ENCODE measurements around the gene RAC2. TPM values are rescaled to one million over a fixed set of nuclear protein-coding genes. Genes with fewer than 3 reads are reported as not detected.

RAC2 gene
- total and polyA plus RNA-seq, 5 donors from 2014 or later = 537 to 1,162 (median 922) TPM

DNA sequence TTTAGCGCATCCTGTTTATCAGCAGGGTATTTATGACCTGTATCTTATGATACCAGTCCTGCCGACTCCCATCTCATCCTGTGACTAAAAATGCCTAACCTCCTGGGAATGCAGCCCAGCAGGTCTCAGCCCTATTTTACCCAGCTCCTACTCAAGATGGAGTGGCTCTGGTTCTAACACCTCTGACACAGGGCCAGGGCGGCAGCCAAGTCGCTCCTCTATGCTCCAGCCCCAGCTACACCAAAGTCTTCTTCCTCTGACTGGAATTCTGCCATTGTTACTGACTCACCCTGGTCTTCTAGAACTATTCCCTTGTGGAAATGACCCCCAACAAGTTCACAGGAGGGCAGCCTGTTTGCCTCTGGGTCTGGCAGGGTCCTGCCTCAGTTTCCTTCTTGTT lies 48.1 kb downstream of the RAC2 start:
- peaks cover 15 to 75% (median 40%) of the 10 kb centered on the region in 4 donors for H3K4me1 Mint-ChIP-seq

DNA sequence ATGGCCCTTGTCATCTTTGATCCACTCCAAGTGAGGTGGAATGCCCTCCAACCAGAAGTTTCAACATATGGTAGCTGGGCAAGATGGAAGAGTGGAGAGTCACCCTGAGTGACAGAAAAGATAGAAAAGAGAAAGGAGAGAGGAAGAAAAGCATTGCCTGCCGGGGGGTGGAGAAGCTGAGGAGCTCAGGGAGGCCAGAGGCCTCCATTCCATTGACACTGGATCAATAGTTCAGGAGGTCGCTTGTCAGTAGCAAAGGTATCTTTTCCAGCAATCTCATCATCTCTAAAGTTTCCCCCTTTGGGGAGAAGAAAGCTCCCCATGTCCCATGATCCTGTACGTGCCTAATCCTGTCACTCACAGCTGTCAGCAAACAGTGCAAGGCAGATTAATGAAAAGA lies 49.3 kb downstream of the RAC2 start:
- Histone ChIP-seq H3K9me3 (ENCODE audit: control insufficient read depth in 2 of 2, low read length in 2 of 2) (no peaks in the 10 kb centered on the region), H3K27ac (ENCODE audit: insufficient read depth, low read length, poor library complexity, severe bottlenecking) (peak overlapping the region; percentile 49), H3K27me3 (ENCODE audit: control insufficient read depth, insufficient read depth, low read length) (no peaks in the 10 kb centered on the region), H3K4me3 (ENCODE audit: low read depth, low read length) (no peak overlapping the region), H3K36me3 (ENCODE audit: control insufficient read depth, insufficient read depth, low read length) (no peaks in the 10 kb centered on the region), H3K4me1 (ENCODE audit: control insufficient read depth, insufficient read depth, low read length, poor library complexity, severe bottlenecking) (peaks cover 54% of the 10 kb centered on the region)
- Mint-ChIP-seq H3K9me3 (no peaks in the 10 kb centered on the region), H3K27me3 (peaks cover 4% of the 10 kb centered on the region), H3K27ac (peak overlapping the region; percentile 72 to 95 (median 90)), H3K4me3 (peak overlapping the region in 1 of 4 donors; percentile 47), H3K36me3 (no peaks in the 10 kb centered on the region), H3K4me1 (peaks cover 15 to 72% (median 40%) of the 10 kb centered on the region in 4 donors)
- ATAC-seq (ENCODE audit: low read depth in 2 of 2) (no peak), DNase-seq (no peak)

More for the DNA sequence above, 48.1 kb downstream of the RAC2 start:
- no peaks in the 10 kb centered on the region for H3K9me3 Mint-ChIP-seq
- Histone ChIP-seq H3K9me3 (ENCODE audit: control insufficient read depth in 2 of 2, low read length in 2 of 2) (no peaks in the 10 kb centered on the region), H3K4me1 (ENCODE audit: control insufficient read depth, insufficient read depth, low read length, poor library complexity, severe bottlenecking) (peaks cover 57% of the 10 kb centered on the region), H3K4me3 (ENCODE audit: low read depth, low read length) (no peak overlapping the region), H3K27ac (ENCODE audit: insufficient read depth, low read length, poor library complexity, severe bottlenecking) (no peak overlapping the region), H3K27me3 (ENCODE audit: control insufficient read depth, insufficient read depth, low read length) (no peaks in the 10 kb centered on the region), H3K36me3 (ENCODE audit: control insufficient read depth, insufficient read depth, low read length) (no peaks in the 10 kb centered on the region)
- H3K4me3 Mint-ChIP-seq = peak overlapping the region in 1 of 4 donors; percentile 70
- no peaks in the 10 kb centered on the region for H3K36me3 Mint-ChIP-seq
- DNase-seq = no peak
- H3K27me3 Mint-ChIP-seq = peaks cover 4% of the 10 kb centered on the region
- H3K27ac Mint-ChIP-seq = peak overlapping the region; percentile 38 to 90 (median 90)
- no peak for ATAC-seq (ENCODE audit: low read depth in 2 of 2)

DNA sequence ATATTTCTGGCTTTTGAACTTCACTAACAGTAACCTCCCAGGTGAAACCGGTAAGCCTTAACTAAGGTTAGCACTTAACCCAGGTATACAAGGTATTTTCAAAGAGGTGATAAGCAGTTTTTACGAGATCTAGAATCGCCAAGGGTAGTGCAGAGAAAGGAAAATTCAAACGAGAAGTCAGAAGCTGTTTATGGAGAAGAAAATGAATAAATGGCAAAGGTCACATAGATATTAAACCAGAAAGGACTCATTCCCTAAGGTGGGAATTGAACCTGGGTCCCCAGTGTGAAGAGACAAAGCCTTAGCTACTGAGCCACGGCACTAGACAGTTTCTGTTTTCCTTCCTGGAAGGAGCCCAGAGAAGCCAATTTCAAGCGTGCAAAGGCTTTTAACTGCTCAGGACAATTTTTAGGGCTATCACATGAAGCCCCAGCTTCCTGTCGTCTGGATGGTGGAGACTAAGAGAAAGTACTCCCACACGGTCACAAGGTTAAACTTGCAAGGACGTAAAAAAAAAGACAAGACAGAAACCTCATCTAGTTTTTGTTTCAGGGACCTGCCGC lies 50.4 kb downstream of the RAC2 start:
- Histone ChIP-seq H3K27me3 (ENCODE audit: control insufficient read depth, insufficient read depth, low read length) (no peaks in the 10 kb centered on the region), H3K9me3 (ENCODE audit: control insufficient read depth in 2 of 2, low read length in 2 of 2) (no peaks in the 10 kb centered on the region), H3K4me3 (ENCODE audit: low read depth, low read length) (peak overlapping the region; percentile 52), H3K27ac (ENCODE audit: insufficient read depth, low read length, poor library complexity, severe bottlenecking) (peak overlapping the region; percentile 74), H3K4me1 (ENCODE audit: control insufficient read depth, insufficient read depth, low read length, poor library complexity, severe bottlenecking) (peaks cover 53% of the 10 kb centered on the region), H3K36me3 (ENCODE audit: control insufficient read depth, insufficient read depth, low read length) (no peaks in the 10 kb centered on the region)
- Mint-ChIP-seq H3K9me3 (no peaks in the 10 kb centered on the region), H3K27ac (peak overlapping the region; percentile 90 to 98 (median 95)), H3K4me3 (peak overlapping the region; percentile 30 to 71 (median 64)), H3K36me3 (peaks cover 5% of the 10 kb centered on the region), H3K27me3 (peaks cover 4% of the 10 kb centered on the region), H3K4me1 (peaks cover 18 to 76% (median 46%) of the 10 kb centered on the region in 4 donors)
- DNase-seq = peak in 2 of 3 donors; percentile 52 to 81
- ATAC-seq (ENCODE audit: low read depth in 2 of 2) = peak; percentile 23 to 24

DNA sequence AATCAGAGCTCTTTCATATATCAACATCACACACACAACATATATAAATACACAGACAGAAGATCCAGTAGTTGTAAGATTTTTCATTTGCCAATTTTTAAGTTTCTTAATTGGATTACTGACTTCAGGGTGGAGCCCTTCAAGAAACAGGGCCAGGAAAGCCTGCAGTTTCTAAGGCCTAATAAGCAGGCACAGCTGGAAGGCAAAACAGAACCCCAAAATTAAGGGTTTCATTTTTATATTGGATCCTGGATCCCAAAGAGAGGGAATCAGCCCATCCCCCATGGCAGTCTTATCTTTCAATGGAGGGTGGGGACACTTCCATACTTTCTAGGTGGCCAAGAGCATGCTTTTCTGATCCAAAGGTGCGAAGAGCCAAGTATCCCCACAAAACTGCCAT lies 51.3 kb downstream of the RAC2 start:
- Histone ChIP-seq H3K36me3 (ENCODE audit: control insufficient read depth, insufficient read depth, low read length) (no peaks in the 10 kb centered on the region), H3K4me3 (ENCODE audit: low read depth, low read length) (no peak overlapping the region), H3K4me1 (ENCODE audit: control insufficient read depth, insufficient read depth, low read length, poor library complexity, severe bottlenecking) (peaks cover 53% of the 10 kb centered on the region), H3K27me3 (ENCODE audit: control insufficient read depth, insufficient read depth, low read length) (no peaks in the 10 kb centered on the region), H3K9me3 (ENCODE audit: control insufficient read depth in 2 of 2, low read length in 2 of 2) (no peaks in the 10 kb centered on the region), H3K27ac (ENCODE audit: insufficient read depth, low read length, poor library complexity, severe bottlenecking) (peak overlapping the region; percentile 74)
- H3K27ac Mint-ChIP-seq = peak overlapping the region; percentile 52 to 98 (median 90)
- no peaks in the 10 kb centered on the region for H3K9me3 Mint-ChIP-seq
- peak overlapping the region in 3 of 4 donors; percentile 16 to 38 (median 26) for H3K4me3 Mint-ChIP-seq
- ATAC-seq (ENCODE audit: low read depth in 2 of 2) (no peak), DNase-seq (no peak)
- peaks cover 5% of the 10 kb centered on the region for H3K36me3 Mint-ChIP-seq
- H3K4me1 Mint-ChIP-seq = peaks cover 21 to 78% (median 46%) of the 10 kb centered on the region in 4 donors
- no peaks in the 10 kb centered on the region for H3K27me3 Mint-ChIP-seq

DNA sequence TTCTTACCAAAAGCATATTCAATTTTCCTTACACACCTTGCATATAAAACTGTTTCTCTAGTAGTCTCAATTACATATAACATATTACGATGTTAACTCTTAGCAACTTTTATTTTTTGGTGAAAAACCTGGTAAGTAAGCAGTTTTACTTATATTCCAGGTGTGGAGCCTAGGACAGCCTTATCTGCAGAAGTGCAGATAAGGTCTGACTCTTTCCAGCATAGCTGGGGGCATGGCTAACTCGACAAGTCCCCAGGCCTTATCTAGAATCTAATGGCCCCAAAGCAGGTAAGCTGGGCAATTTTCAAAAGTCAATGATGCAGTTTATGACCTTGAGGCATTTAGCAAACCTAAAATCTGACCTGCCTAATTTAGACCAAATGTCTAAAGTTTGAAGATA lies 51.9 kb downstream of the RAC2 start:
- Histone ChIP-seq H3K9me3 (ENCODE audit: control insufficient read depth in 2 of 2, low read length in 2 of 2) (no peaks in the 10 kb centered on the region), H3K36me3 (ENCODE audit: control insufficient read depth, insufficient read depth, low read length) (no peaks in the 10 kb centered on the region), H3K4me1 (ENCODE audit: control insufficient read depth, insufficient read depth, low read length, poor library complexity, severe bottlenecking) (peaks cover 53% of the 10 kb centered on the region), H3K4me3 (ENCODE audit: low read depth, low read length) (no peak overlapping the region), H3K27me3 (ENCODE audit: control insufficient read depth, insufficient read depth, low read length) (no peaks in the 10 kb centered on the region), H3K27ac (ENCODE audit: insufficient read depth, low read length, poor library complexity, severe bottlenecking) (no peak overlapping the region)
- Mint-ChIP-seq H3K9me3 (no peaks in the 10 kb centered on the region), H3K27ac (peak overlapping the region; percentile 52 to 98 (median 90)), H3K4me3 (peak overlapping the region in 2 of 4 donors; percentile 9 to 16), H3K4me1 (peaks cover 21 to 78% (median 45%) of the 10 kb centered on the region in 4 donors), H3K27me3 (no peaks in the 10 kb centered on the region), H3K36me3 (peaks cover 5% of the 10 kb centered on the region)
- no peak for DNase-seq
- ATAC-seq (ENCODE audit: low read depth in 2 of 2) = no peak

DNA sequence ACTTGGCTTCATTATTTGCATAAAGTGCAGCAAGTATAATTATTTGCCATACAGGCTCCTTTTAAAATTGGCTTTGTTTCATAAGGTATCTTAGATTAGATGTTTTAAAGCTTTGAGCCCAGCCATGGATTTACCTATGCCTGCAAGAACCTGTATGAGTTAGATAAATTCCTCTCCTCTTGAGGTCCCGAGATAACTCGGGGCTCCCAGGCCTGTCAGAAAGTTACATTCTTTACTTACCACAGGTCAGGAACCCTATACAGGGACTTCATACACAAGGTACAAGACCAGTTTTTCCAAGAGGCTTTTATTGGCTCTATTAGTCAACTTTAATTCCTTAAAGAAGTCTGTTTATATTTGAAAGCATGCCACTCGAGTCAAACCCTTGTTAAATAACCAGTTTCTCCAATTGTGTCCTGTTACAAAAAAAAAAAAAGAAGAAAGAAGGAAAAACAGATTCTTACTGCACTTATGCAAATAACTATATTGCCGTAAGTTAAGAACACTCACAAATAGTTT lies 53.7 kb downstream of the RAC2 start:
- peak overlapping the region in 1 of 4 donors; percentile 53 for H3K4me3 Mint-ChIP-seq
- H3K4me1 ChIP-seq (ENCODE audit: control insufficient read depth, insufficient read depth, low read length, poor library complexity, severe bottlenecking) = peaks cover 63% of the 10 kb centered on the region
- peak overlapping the region in 2 of 3 donors; percentile 46 to 74 for H3K27ac Mint-ChIP-seq

GRCh38 chr22:37188901-37189466 lies 55.1 kb downstream of the RAC2 start:
- no peaks in the 10 kb centered on the region for H3K9me3 Mint-ChIP-seq

More for the DNA sequence above, 53.7 kb downstream of the RAC2 start:
- ATAC-seq (ENCODE audit: low read depth in 2 of 2) (no peak), DNase-seq (no peak)
- Mint-ChIP-seq H3K36me3 (peaks cover 5% of the 10 kb centered on the region), H3K9me3 (no peaks in the 10 kb centered on the region), H3K4me1 (peaks cover 26 to 78% (median 55%) of the 10 kb centered on the region in 4 donors), H3K27me3 (no peaks in the 10 kb centered on the region)
- no peak overlapping the region for H3K27ac ChIP-seq (ENCODE audit: insufficient read depth, low read length, poor library complexity, severe bottlenecking)
- no peaks in the 10 kb centered on the region for H3K36me3 ChIP-seq (ENCODE audit: control insufficient read depth, insufficient read depth, low read length)
- no peaks in the 10 kb centered on the region for H3K9me3 ChIP-seq (ENCODE audit: control insufficient read depth in 2 of 2, low read length in 2 of 2)
- no peak overlapping the region for H3K4me3 ChIP-seq (ENCODE audit: low read depth, low read length)
- no peaks in the 10 kb centered on the region for H3K27me3 ChIP-seq (ENCODE audit: control insufficient read depth, insufficient read depth, low read length)

More at GRCh38 chr22:37188901-37189466, 55.1 kb downstream of the RAC2 start:
- H3K27me3 ChIP-seq (ENCODE audit: control insufficient read depth, insufficient read depth, low read length) = no peaks in the 10 kb centered on the region
- no peak for ATAC-seq (ENCODE audit: low read depth in 2 of 2)
- Mint-ChIP-seq H3K4me3 (peak overlapping the region; percentile 62 to 79 (median 76)), H3K4me1 (peaks cover 22 to 77% (median 52%) of the 10 kb centered on the region in 4 donors), H3K27ac (peak overlapping the region; percentile 86 to 90 (median 89)), H3K27me3 (no peaks in the 10 kb centered on the region), H3K36me3 (peaks cover 5% of the 10 kb centered on the region)
- peak in 1 of 3 donors; percentile 84 for DNase-seq
- no peaks in the 10 kb centered on the region for H3K9me3 ChIP-seq (ENCODE audit: control insufficient read depth in 2 of 2, low read length in 2 of 2)
- H3K4me1 ChIP-seq (ENCODE audit: control insufficient read depth, insufficient read depth, low read length, poor library complexity, severe bottlenecking) = peaks cover 68% of the 10 kb centered on the region
- H3K36me3 ChIP-seq (ENCODE audit: control insufficient read depth, insufficient read depth, low read length) = no peaks in the 10 kb centered on the region
- H3K27ac ChIP-seq (ENCODE audit: insufficient read depth, low read length, poor library complexity, severe bottlenecking) = peak overlapping the region; percentile 62
- peak overlapping the region; percentile 49 for H3K4me3 ChIP-seq (ENCODE audit: low read depth, low read length)

All from CD4-positive, CD25-positive, alpha-beta regulatory T cell (primary cell).